ENCODE results near the gene NTNG2.

DNA sequence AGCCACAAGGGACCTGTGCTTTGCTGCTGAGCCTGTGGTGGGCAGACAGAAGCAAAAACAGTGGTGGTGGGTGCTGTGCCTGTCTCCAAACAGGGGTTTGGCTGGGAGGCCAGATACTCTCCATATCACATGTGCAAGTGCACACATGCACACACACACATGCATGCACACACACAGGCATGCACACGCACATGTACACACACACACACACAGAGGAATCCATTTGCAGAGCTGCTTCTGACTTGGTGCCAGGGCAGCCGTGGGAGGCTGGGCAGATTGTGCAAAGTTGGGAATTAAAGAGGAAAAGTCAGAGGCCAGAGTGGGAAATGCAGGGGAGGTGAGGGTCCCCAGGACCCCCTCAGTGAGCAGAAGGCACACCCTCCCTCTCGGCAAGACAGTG lies 71.3 kb downstream of the NTNG2 start:
- TF ChIP-seq BCL11A (tag by site-specific recombination; IDR thresholded peaks at IDR 0.05; ENCODE audit: low read depth) (no peak), ZBTB8A (tag by site-specific recombination; IDR thresholded peaks at IDR 0.05) (no peak), SETDB1 (IDR thresholded peaks at IDR 0.05; ENCODE audit: insufficient read length, low read length) (no peak), ZNF658 (tag by site-specific recombination; IDR thresholded peaks at IDR 0.05) (no peak)
